Smooth muscle cell (in vitro differentiated cells): ENCODE results near the gene DCST1. TPM values are rescaled to one million over a fixed set of nuclear protein-coding genes. Genes with fewer than 3 reads are reported as not detected.

Experiments used
- DNase-seq: peaks from one replicate; lab custom pipeline; 2025; ENCODE audit not compliant: unreplicated experiment; lab: John Stamatoyannopoulos, UW
- H2AFZ ChIP-seq: fragments of 200-600 bp; sonication (generic); 2 replicates; pipeline ENCODE4 v1.6.0; 2016; ENCODE audit warnings: antibody characterized with exemption, low read depth, mild to moderate bottlenecking
- H3F3A ChIP-seq: fragments of 200-600 bp; sonication (generic); 2 replicates; pipeline ENCODE4 v1.6.0; 2017; ENCODE audit warnings: antibody characterized with exemption, low read depth
- H3K27ac ChIP-seq: fragments of 200-600 bp; sonication (generic); 2 replicates; pipeline ENCODE4 v1.5.1; 2016; ENCODE audit warnings: low read depth, mild to moderate bottlenecking
- H3K27me3 ChIP-seq: fragments of 200-600 bp; sonication (generic); 2 replicates; pipeline ENCODE4 v1.6.1; 2016; ENCODE audit warnings: low read depth, mild to moderate bottlenecking
- H3K36me3 ChIP-seq: fragments of 200-600 bp; sonication (generic); 2 replicates; pipeline ENCODE4 v1.5.1; 2016; ENCODE audit warnings: low read depth
- H3K4me1 ChIP-seq: fragments of 200-600 bp; sonication (generic); 2 replicates; pipeline ENCODE4 v1.5.1; 2016; ENCODE audit warnings: low read depth
- H3K4me2 ChIP-seq: fragments of 200-600 bp; sonication (generic); 2 replicates; pipeline ENCODE4 v1.6.0; 2016; ENCODE audit warnings: mild to moderate bottlenecking
- H3K4me3 ChIP-seq: fragments of 200-600 bp; sonication (generic); 2 replicates; pipeline ENCODE4 v1.5.1; 2016; ENCODE audit warnings: mild to moderate bottlenecking
- H3K79me2 ChIP-seq: fragments of 200-600 bp; sonication (generic); 2 replicates; pipeline ENCODE4 v1.6.0; 2016; ENCODE audit warnings: low read depth, mild to moderate bottlenecking
- H3K9ac ChIP-seq: fragments of 200-600 bp; sonication (generic); 2 replicates; pipeline ENCODE4 v1.6.0; 2016; ENCODE audit warnings: low read depth
- H3K9me3 ChIP-seq: fragments of 200-600 bp; sonication (generic); replicated peaks from 2 replicates; pipeline ENCODE4 v1.5.1; 2016; ENCODE audit warnings: low read depth
- H4K20me1 ChIP-seq: fragments of 200-600 bp; sonication (generic); 2 replicates; pipeline ENCODE4 v1.6.0; 2016; ENCODE audit warnings: low read depth
- WGBS: methylation state at CpG from one replicate; pipeline ENCODE4 v1.1.7; 2016; ENCODE audit warnings: low lambda C conversion rate; 5-methylcytosine and 5-hydroxymethylcytosine counted together
- polyA plus RNA-seq: library from polyadenylated mRNA; unstranded; fragments of >200 nt; fragmentation: Nextera tagmentation; extraction: Ambion mirVana; gene quantifications from 2 replicates; pipeline ENCODE4 v1.2.1, GENCODE V29; 2016
- total RNA-seq: library from RNA; depleted of rRNA; stranded (reverse); fragments of >200 nt; gene quantifications from 2 replicates; pipeline ENCODE4 v1.2.3, GENCODE V29; 2014
- TF ChIP-seq, protein P1 (sequence below): fragments of 200-600 bp; sonication (generic); IDR thresholded peaks from 2 replicates; pipeline ENCODE4 v1.5.1; 2017; ENCODE audit warnings: borderline replicate concordance, mild to moderate bottlenecking, antibody characterized with exemption; ENCODE audit not compliant: insufficient read depth, poor library complexity, severe bottlenecking

The DCST1 gene
- total and polyA plus RNA-seq, 2 experiments from 2014 or later = not detected

DNA sequence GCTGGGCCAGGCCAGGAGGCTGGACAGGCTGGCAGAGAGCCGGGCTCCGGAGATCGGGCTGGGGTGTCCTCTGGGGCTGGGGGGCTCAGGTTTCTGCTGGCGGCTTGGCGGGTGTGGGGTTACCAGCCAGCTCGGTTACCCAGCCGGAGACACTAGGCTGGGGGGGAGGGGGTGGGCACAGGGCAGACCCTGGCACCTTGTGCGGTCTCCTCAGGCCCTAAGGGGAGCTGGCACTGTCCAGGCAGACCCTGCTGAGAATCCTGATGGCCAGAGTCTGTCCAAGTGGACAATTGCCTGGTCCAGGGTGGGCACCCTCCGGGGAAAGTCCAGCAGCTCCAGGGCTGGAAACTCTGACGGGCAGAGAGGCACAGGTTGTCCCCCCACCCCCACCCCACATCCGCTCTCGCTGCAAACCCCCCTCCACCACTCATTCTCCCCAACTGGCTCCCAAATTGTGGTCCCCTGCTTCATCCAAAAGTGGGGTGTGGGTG is 24.4 kb upstream of the DCST1 start:
- no peak overlapping the region for H3K4me2 ChIP-seq
- no CpG with 5 or more reads among the region's 12 CpGs for WGBS
- H3F3A ChIP-seq = no peaks in the 10 kb centered on the region
- H2AFZ ChIP-seq = no peak overlapping the region
- H3K9ac ChIP-seq = no peak overlapping the region
- no peak for DNase-seq
- H3K36me3 ChIP-seq = no peaks in the 10 kb centered on the region
- H4K20me1 ChIP-seq = peaks cover 72% of the 10 kb centered on the region
- TF ChIP-seq, protein P1, sequence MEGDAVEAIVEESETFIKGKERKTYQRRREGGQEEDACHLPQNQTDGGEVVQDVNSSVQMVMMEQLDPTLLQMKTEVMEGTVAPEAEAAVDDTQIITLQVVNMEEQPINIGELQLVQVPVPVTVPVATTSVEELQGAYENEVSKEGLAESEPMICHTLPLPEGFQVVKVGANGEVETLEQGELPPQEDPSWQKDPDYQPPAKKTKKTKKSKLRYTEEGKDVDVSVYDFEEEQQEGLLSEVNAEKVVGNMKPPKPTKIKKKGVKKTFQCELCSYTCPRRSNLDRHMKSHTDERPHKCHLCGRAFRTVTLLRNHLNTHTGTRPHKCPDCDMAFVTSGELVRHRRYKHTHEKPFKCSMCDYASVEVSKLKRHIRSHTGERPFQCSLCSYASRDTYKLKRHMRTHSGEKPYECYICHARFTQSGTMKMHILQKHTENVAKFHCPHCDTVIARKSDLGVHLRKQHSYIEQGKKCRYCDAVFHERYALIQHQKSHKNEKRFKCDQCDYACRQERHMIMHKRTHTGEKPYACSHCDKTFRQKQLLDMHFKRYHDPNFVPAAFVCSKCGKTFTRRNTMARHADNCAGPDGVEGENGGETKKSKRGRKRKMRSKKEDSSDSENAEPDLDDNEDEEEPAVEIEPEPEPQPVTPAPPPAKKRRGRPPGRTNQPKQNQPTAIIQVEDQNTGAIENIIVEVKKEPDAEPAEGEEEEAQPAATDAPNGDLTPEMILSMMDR = no peak
- H3K79me2 ChIP-seq = peaks cover 31% of the 10 kb centered on the region
- no peaks in the 10 kb centered on the region for H3K27me3 ChIP-seq
- H3K4me3 ChIP-seq = no peak overlapping the region
- H3K4me1 ChIP-seq = peaks cover 38% of the 10 kb centered on the region
- no peak overlapping the region for H3K27ac ChIP-seq
- no peaks in the 10 kb centered on the region for H3K9me3 ChIP-seq

GRCh38 chr1:155009742-155010141 is 23.9 kb upstream of the DCST1 start:
- H3K9ac ChIP-seq = no peak overlapping the region
- no peak overlapping the region for H3K4me3 ChIP-seq
- peaks cover 33% of the 10 kb centered on the region for H3K4me1 ChIP-seq
- no peak overlapping the region for H3K4me2 ChIP-seq
- H3K9me3 ChIP-seq = no peaks in the 10 kb centered on the region
- H3K27ac ChIP-seq = no peak overlapping the region
- H3K79me2 ChIP-seq = peaks cover 26% of the 10 kb centered on the region
- H2AFZ ChIP-seq = no peak overlapping the region
- H3F3A ChIP-seq = no peaks in the 10 kb centered on the region
- H3K36me3 ChIP-seq = no peaks in the 10 kb centered on the region
- WGBS = 98% methylated on average over 5 of the region's 5 CpGs
- DNase-seq = no peak
- no peaks in the 10 kb centered on the region for H3K27me3 ChIP-seq
- TF ChIP-seq, protein P1 = no peak
- H4K20me1 ChIP-seq = peaks cover 72% of the 10 kb centered on the region

DNA sequence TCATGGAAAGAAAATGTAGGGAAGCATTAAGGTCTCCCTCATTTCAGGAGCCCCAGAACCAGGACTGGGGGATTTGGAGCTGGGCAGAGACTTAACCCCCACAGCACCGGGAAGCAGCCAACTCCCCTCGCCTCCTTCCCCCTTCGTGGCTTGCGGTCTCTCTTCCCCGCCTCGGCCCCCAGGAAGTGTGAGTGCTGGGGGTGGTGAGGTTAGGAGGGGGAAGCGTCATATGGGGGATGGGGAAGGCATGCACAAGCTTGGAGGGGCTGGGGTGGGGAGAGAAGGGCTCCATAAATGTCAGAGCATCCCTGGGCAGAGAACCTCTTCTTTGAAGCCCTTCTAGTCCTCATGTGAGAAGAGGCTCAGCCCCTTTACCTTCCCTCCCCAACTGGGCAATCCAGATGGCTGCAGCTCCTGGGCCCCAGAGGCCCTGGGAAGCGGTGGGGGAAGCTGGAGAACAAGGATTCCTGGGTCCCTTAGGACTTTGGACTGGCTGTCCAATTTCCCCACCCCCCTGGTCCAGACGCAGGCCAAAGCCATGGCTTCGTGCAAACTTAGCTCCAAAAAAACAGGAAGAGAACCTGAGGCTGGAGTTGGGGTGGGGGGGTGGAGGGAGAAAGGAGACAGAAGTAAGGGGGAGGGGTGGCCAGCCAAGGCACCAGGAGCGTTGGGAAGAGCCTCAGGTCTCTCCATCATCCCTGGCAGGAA is 23.3 kb upstream of the DCST1 start:
- H2AFZ ChIP-seq = no peak overlapping the region
- peaks cover 32% of the 10 kb centered on the region for H3K4me1 ChIP-seq
- no peak overlapping the region for H3K27ac ChIP-seq

More for the DNA sequence above, 23.3 kb upstream of the DCST1 start:
- TF ChIP-seq, protein P1 = no peak
- Histone ChIP-seq H3K9ac (no peak overlapping the region), H3K79me2 (peaks cover 21% of the 10 kb centered on the region), H3K4me2 (no peak overlapping the region), H4K20me1 (peaks cover 72% of the 10 kb centered on the region), H3K36me3 (no peaks in the 10 kb centered on the region), H3K27me3 (no peaks in the 10 kb centered on the region), H3K4me3 (no peak overlapping the region), H3F3A (no peaks in the 10 kb centered on the region), H3K9me3 (no peaks in the 10 kb centered on the region)
- no peak for DNase-seq
- 83% methylated on average over 10 of the region's 11 CpGs for WGBS
